Fibroblast of gingiva (primary cell): Measurements from ENCODE around the gene CHMP6.
A peak's percentile ranks its signal among the peaks of the same experiment; 100 is the strongest.

Source experiments
- DNase-seq: peaks from one replicate; pipeline ENCODE4 v3.0.0-alpha.2; 2011; ENCODE audit warnings: low read depth

CHMP6 gene

GRCh38 chr17:80956321-80957190 lies 35.1 kb upstream of the CHMP6 start:
- no peak for DNase-seq

GRCh38 chr17:80957461-80957941 lies 34.1 kb upstream of the CHMP6 start:
- DNase-seq, result no peak

- DNase-seq, result peak; percentile 89
Observed at GRCh38 chr17:80959330-80960036, 32.2 kb upstream of the CHMP6 start.

GRCh38 chr17:80960037-80960796 lies 31.4 kb upstream of the CHMP6 start:
- DNase-seq, result no peak

GRCh38 chr17:80960797-80961452 lies 30.7 kb upstream of the CHMP6 start:
- DNase-seq, result no peak

- DNase-seq, result no peak
Observed at GRCh38 chr17:80961541-80962330, 29.9 kb upstream of the CHMP6 start.

GRCh38 chr17:80962356-80963329 lies 29.0 kb upstream of the CHMP6 start:
- DNase-seq, result no peak

- no peak for DNase-seq
Observed at GRCh38 chr17:80963812-80964543, 27.7 kb upstream of the CHMP6 start.

- no peak for DNase-seq
Observed at GRCh38 chr17:80964544-80964856, 27.1 kb upstream of the CHMP6 start.

- no peak for DNase-seq
Observed at GRCh38 chr17:80964859-80965580, 26.6 kb upstream of the CHMP6 start.

- DNase-seq, result no peak
Observed at GRCh38 chr17:80965606-80966005, 26.0 kb upstream of the CHMP6 start.

GRCh38 chr17:80967404-80967872 lies 24.2 kb upstream of the CHMP6 start:
- no peak for DNase-seq

- peak; percentile 59 for DNase-seq
Observed at GRCh38 chr17:80968602-80969029, 23.0 kb upstream of the CHMP6 start.

GRCh38 chr17:80969030-80969673 lies 22.5 kb upstream of the CHMP6 start:
- no peak for DNase-seq

- DNase-seq, result no peak
Observed at GRCh38 chr17:80969674-80970043, 22.0 kb upstream of the CHMP6 start.

- no peak for DNase-seq
Observed at GRCh38 chr17:80970044-80970761, 21.4 kb upstream of the CHMP6 start.
